Measurements from ENCODE around the gene SAA1. TPM values are rescaled to one million over a fixed set of nuclear protein-coding genes. Genes with fewer than 3 reads are reported as not detected.

SAA1 gene
- total RNA-seq, 3 donors from 2014 or later, result 4.3 to 6.1 (median 5.6) TPM

DNA sequence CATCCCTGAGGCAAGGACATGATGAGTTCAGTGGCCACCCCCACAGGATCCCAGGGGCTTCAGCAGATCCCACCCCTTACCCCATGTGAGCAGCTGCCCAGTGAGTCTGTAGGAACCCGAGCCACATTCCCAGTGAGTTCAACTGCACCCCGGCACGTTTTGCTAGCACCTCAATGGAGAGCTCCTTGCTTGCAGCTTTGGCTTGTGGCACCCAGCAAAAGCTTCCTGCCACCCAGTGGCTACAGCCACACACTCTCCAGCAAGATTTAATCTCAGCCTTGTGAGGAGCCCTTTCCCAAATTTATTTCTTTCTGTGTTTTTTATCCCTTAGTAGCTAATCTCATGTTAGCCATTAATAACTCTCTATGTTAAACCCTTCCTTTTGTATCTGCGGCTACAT, 4.0 kb downstream of the SAA1 start:
- Mint-ChIP-seq H3K4me3 (no peak overlapping the region), H3K36me3 (ENCODE audit: insufficient read depth) (no peaks in the 10 kb centered on the region), H3K27me3 (ENCODE audit: low read depth) (no peaks in the 10 kb centered on the region), H3K4me1 (ENCODE audit: low read depth) (peaks cover 3% of the 10 kb centered on the region), H3K9me3 (no peaks in the 10 kb centered on the region)
- no peak for ATAC-seq
- DNase-seq, result no peak

DNA sequence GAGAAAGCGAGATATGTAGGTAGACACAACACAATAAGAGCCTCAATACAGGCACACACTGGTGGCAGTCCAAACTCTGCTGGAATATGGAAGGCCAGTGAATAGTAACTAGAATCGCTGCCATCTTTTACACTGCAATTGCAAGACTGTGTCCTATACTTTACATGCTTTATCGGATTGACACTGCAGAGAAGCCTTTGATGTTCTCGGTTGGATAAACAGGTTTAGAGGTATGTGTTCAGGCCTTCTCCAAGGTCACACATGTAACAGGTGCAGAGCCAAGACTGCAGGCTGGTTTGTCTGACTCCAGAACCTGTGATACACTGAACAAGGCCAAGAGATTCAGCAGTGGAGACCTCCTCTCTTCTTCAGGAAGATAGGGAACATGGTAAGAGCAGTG, 5.1 kb downstream of the SAA1 start:
- peaks cover 2% of the 10 kb centered on the region for H3K36me3 Mint-ChIP-seq (ENCODE audit: insufficient read depth)
- no peaks in the 10 kb centered on the region for H3K27me3 Mint-ChIP-seq (ENCODE audit: low read depth)
- no peaks in the 10 kb centered on the region for H3K9me3 Mint-ChIP-seq
- no peak overlapping the region for H3K4me3 Mint-ChIP-seq
- ATAC-seq, result no peak
- peaks cover 3% of the 10 kb centered on the region for H3K4me1 Mint-ChIP-seq (ENCODE audit: low read depth)
- DNase-seq, result no peak

DNA sequence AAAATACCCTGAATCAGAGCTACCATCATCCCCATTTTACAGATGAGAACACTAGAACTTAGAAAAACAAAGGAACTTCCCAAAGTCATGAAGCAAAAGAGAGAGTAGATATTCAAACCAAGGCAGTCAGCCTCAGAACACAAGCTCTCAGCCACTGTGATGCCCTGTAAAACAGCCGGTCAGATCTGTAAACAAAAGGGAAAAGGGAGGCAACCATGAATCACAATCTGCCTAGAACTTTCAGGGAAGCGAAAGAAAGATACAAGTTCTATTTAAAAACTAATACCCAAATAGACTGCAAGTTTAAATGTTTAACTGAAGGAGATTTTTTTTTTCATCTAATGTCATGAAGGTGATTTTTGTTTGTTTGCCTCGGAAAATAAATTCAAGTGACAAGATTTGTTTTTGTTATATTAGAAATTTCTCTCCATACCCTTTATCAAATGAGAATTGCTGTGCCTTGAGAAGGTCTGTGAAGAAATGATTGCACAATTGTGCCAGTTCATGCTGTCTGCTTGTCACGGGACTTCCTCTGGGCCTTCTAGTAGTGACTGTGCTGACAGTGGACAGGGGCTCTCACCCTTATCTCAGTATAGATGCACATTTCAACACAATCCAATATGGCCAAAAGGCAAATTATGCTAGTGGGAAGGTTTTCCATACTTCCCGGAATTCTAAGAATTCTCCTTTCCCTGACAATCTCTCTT, 11.7 kb downstream of the SAA1 start:
- no peak overlapping the region for H3K4me3 Mint-ChIP-seq
- ATAC-seq (no peak), DNase-seq (no peak)
- no peaks in the 10 kb centered on the region for H3K9me3 Mint-ChIP-seq
- no peaks in the 10 kb centered on the region for H3K27me3 Mint-ChIP-seq (ENCODE audit: low read depth)
- peaks cover 30% of the 10 kb centered on the region for H3K36me3 Mint-ChIP-seq (ENCODE audit: insufficient read depth)
- H3K4me1 Mint-ChIP-seq (ENCODE audit: low read depth), result peaks cover 15% of the 10 kb centered on the region

DNA sequence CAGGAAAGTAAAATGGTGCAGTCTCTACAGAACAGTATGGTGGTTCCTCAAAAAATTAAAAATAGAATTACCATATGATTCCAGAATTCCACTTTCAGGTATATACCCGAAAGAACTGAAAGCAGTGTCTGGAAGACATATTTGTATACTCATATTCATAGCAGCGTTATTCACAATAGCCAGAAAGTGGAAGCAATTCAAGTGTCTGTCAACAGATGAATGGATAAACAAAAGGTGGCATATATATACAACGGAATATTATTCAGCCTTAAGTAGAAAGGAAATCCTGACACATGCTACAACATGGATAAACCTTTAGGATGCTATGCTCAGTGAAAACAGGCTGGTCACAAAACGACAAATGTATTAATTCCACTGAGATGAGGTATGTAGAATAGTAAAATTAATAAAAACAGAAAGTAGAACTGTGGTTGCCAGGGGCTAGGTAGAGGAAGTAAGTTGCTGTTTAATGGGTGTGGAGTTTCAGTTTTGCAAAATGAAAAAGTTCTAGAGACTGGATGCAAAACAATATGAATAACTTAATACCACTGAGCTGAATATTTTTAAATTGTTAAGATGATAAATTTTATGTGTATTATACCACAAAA, 14.5 kb downstream of the SAA1 start:
- ATAC-seq (no peak), DNase-seq (no peak)
- peaks cover 15% of the 10 kb centered on the region for H3K4me1 Mint-ChIP-seq (ENCODE audit: low read depth)
- peak overlapping the region; percentile 43 for H3K4me3 Mint-ChIP-seq
- H3K9me3 Mint-ChIP-seq, result no peaks in the 10 kb centered on the region
- no peaks in the 10 kb centered on the region for H3K27me3 Mint-ChIP-seq (ENCODE audit: low read depth)
- peaks cover 39% of the 10 kb centered on the region for H3K36me3 Mint-ChIP-seq (ENCODE audit: insufficient read depth)

DNA sequence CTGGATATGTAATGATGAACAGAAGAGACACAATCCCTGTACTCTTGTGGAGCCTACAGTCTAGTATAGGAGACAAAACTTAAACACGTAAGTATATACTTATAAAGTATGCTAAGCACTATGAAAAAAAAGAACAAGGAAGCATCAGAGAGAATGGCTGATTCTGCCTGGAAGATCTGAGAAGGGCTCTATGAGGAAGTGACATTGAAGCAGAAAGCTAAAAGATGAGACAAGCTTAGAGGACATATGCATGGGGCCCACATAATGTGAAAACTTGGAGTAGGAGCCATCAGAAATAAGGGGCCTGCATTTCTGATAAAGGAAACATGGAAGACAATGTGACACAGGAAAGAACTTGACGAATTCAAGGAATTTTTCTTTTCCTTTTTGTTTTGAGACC, 16.6 kb downstream of the SAA1 start:
- Mint-ChIP-seq H3K4me3 (no peak overlapping the region), H3K9me3 (no peaks in the 10 kb centered on the region), H3K27me3 (ENCODE audit: low read depth) (no peaks in the 10 kb centered on the region), H3K36me3 (ENCODE audit: insufficient read depth) (peaks cover 53% of the 10 kb centered on the region), H3K4me1 (ENCODE audit: low read depth) (peaks cover 15% of the 10 kb centered on the region)
- no peak for DNase-seq
- no peak for ATAC-seq

DNA sequence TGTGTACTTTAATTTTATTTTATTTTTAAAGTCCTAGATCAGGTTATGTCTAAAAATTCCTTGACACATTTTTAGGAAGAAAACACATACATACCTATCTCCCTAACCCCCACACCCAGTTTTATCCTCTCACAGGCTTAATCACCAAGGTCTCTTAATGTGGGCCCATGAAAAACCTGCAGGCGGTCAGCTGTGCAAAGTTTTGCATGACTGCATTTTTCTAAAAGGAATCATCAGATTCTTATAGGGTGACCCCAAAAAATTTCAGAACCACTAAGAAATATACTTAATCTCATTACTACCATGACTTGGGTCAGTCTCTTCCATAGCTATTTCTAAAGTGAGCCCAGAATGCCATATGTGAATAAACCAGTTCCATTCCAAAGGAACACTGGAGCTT, 19.8 kb downstream of the SAA1 start:
- Mint-ChIP-seq H3K4me3 (no peak overlapping the region), H3K27me3 (ENCODE audit: low read depth) (no peaks in the 10 kb centered on the region), H3K4me1 (ENCODE audit: low read depth) (peaks cover 4% of the 10 kb centered on the region), H3K36me3 (ENCODE audit: insufficient read depth) (peaks cover 55% of the 10 kb centered on the region), H3K9me3 (no peaks in the 10 kb centered on the region)
- ATAC-seq (no peak), DNase-seq (no peak)

DNA sequence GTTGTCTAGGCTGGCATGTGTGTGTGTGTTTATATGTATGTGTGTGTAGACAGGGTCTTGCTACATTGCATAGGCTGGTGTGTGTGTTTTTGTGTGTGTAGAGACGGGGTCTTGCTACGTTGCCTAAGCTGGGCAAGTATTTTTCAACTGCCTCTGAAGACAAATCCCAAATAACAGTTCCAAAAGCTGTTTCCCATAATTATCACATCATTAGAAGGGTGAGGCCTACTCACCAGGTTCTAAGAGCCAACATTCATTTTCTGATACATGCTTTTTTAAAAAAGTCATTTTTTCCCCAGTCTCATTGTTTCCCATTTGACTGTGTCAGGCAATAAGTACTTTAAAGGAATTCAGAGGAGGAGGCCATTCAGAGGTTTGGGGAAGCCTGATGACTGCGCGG, 22.8 kb downstream of the SAA1 start:
- Mint-ChIP-seq H3K4me1 (ENCODE audit: low read depth) (no peaks in the 10 kb centered on the region), H3K9me3 (no peaks in the 10 kb centered on the region), H3K36me3 (ENCODE audit: insufficient read depth) (peaks cover 54% of the 10 kb centered on the region), H3K27me3 (ENCODE audit: low read depth) (no peaks in the 10 kb centered on the region), H3K4me3 (no peak overlapping the region)
- DNase-seq (no peak), ATAC-seq (no peak)

DNA sequence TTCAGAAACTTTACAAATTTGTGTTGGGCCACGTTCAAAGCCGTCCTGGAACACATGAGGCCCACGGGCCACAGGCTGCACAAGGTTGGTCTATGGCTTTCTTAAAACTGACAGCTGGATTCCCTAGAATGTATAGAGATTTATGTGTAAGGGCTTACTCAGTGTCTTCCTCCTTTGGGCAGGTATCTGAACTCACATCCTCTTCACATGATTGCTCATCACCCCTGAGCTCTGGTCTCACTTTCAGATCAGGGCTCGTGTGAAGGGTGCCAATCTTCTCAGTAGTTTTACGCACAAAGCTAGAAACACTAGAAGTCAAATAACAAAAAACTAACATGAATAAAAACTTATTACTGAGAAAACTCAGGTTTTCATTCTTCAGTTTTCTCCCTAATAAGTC, 28.8 kb downstream of the SAA1 start:
- no peaks in the 10 kb centered on the region for H3K27me3 Mint-ChIP-seq (ENCODE audit: low read depth)
- H3K36me3 Mint-ChIP-seq (ENCODE audit: insufficient read depth), result peaks cover 64% of the 10 kb centered on the region
- DNase-seq (no peak), ATAC-seq (no peak)
- no peak overlapping the region for H3K4me3 Mint-ChIP-seq
- H3K4me1 Mint-ChIP-seq (ENCODE audit: low read depth), result no peaks in the 10 kb centered on the region
- H3K9me3 Mint-ChIP-seq, result no peaks in the 10 kb centered on the region

DNA sequence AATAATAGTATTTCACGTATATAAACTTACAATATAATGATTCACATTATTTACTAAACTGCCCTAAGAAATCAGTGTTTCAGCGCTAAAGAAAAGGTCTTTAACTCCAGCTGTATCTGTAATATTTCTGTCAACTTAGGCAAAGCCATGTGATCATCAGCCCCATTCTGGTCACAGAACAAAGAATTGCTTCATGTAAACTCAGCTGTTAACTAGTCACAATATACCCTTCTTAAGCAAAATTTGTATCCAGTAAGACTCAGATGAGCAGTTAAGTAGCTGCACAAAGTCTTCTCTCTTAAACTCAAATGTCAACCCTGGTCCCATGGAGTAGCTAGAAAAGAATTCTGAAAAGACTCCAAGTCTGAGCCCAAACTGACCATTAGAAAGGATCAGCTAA, 29.3 kb downstream of the SAA1 start:
- H3K9me3 Mint-ChIP-seq, result no peaks in the 10 kb centered on the region
- ATAC-seq (no peak), DNase-seq (no peak)
- H3K4me1 Mint-ChIP-seq (ENCODE audit: low read depth), result no peaks in the 10 kb centered on the region
- H3K36me3 Mint-ChIP-seq (ENCODE audit: insufficient read depth), result peaks cover 60% of the 10 kb centered on the region
- no peaks in the 10 kb centered on the region for H3K27me3 Mint-ChIP-seq (ENCODE audit: low read depth)
- H3K4me3 Mint-ChIP-seq, result no peak overlapping the region

DNA sequence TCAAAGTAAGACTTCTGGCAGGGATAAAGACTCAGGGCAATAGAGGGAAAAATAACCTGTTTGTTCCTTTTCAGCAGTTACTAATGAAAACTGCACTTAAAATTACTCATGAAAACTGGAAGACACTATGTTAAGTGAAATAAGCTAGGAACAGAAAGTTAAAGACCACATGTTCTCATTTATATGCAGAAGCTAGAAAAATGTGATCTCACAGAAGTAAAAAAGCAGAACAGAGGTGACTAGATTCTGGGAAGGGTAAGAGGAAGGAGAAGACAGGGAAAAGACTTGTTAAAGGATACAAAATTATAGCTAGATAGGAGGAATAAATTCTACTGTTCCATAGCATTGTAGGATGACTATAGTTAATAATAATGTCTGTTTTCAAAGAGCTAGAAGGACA, 33.7 kb downstream of the SAA1 start:
- Mint-ChIP-seq H3K4me1 (ENCODE audit: low read depth) (no peaks in the 10 kb centered on the region), H3K4me3 (no peak overlapping the region), H3K27me3 (ENCODE audit: low read depth) (no peaks in the 10 kb centered on the region), H3K9me3 (no peaks in the 10 kb centered on the region), H3K36me3 (ENCODE audit: insufficient read depth) (peaks cover 59% of the 10 kb centered on the region)
- DNase-seq (no peak), ATAC-seq (no peak)

DNA sequence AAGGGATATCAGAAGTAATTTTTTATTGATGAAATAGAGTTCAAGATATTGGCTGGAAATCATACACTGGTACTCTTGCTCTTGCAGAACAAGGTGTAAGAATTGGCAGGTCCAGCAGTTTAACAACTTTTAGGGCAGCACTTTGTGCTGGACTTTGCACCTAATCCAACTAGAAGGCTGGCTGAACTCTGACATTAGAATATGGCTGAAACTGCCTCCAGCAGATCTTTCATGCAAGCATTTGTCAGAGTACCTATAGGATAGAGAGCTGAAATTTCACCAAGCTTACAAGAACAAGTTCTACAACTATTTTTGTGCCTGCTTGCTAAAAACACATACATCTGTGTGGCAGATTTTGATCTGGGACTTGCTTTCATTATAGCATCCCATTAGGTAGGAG, 38.7 kb downstream of the SAA1 start:
- ATAC-seq (no peak), DNase-seq (no peak)
- Mint-ChIP-seq H3K36me3 (ENCODE audit: insufficient read depth) (peaks cover 45% of the 10 kb centered on the region), H3K27me3 (ENCODE audit: low read depth) (no peaks in the 10 kb centered on the region), H3K4me3 (no peak overlapping the region), H3K4me1 (ENCODE audit: low read depth) (no peaks in the 10 kb centered on the region), H3K9me3 (no peaks in the 10 kb centered on the region)

DNA sequence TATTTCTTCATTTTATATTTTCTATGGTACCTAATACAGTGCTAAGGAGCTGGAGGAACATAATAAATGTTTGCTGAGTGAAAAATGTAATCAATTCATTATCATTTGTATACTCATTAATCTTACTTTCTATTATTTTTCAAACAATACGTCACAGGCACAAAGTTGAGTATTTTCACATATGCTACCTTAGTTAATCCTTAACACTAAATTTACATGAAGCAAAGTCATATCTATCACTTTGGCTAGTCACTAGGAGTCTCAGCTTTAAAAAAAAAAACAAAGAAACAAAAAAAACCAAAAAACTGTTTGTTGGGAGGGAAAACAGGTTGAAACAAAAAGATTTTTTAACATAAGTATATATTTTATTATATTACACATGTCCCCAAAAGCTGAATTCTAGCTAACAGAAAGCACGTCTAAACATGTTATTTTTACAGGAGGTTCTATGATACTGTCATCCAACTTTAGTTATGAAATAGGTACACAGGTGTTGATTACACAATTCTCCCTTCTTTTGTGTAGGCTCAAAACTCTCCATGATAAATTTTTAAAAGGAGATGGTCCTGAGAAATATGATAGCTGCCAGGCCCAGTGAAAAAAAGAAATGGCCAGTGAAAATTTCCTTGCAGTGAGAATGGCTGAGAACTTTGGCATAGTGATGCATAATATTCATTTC, 41.5 kb downstream of the SAA1 start:
- H3K27me3 Mint-ChIP-seq (ENCODE audit: low read depth), result no peaks in the 10 kb centered on the region
- ATAC-seq, result no peak

DNA sequence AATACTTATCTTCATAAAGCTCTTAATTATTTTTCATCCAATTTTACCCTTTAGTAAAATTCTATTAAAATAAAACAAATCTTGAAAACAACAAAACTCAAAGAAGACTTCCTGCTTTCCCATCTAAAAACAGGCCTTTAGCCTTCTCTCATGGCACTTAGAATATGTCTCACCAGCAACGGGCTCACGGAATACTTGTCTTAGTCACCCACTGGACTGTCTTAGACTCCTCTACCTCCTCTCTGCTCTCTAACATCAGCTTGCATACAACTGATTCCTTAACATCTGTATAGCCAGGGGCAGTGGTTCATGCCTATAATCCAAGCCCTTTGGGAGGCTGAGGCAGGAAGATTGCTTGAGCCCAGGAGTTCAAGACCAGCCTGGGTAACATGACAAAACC, 42.2 kb downstream of the SAA1 start:
- H3K27me3 Mint-ChIP-seq (ENCODE audit: low read depth), result no peaks in the 10 kb centered on the region
- peaks cover 4% of the 10 kb centered on the region for H3K4me1 Mint-ChIP-seq (ENCODE audit: low read depth)
- H3K4me3 Mint-ChIP-seq, result no peak overlapping the region
- peaks cover 46% of the 10 kb centered on the region for H3K36me3 Mint-ChIP-seq (ENCODE audit: insufficient read depth)
- ATAC-seq (no peak), DNase-seq (no peak)
- no peaks in the 10 kb centered on the region for H3K9me3 Mint-ChIP-seq

More for the DNA sequence above, 41.5 kb downstream of the SAA1 start:
- Mint-ChIP-seq H3K4me1 (ENCODE audit: low read depth) (peaks cover 2% of the 10 kb centered on the region), H3K9me3 (no peaks in the 10 kb centered on the region), H3K4me3 (no peak overlapping the region), H3K36me3 (ENCODE audit: insufficient read depth) (peaks cover 50% of the 10 kb centered on the region)
- no peak for DNase-seq

DNA sequence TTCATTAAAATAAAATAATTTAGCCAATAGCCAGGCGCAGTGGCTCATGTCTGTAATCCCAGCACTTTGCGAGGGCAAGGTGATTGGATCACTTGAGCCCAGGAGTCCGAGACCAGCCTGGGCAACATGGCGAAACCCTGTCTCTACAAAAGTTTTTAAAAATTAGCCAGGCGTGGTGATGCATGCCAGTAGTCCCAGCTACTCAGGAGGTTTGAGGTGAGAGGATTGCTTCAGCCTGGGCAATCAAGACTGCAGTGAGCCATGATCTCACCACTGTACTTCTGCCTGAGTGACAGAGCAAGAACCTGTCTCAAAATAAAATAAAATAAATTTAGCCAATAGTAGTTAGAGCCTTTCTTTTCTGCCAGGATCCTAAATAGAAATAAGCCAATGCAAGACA, 43.6 kb downstream of the SAA1 start:
- peaks cover 38% of the 10 kb centered on the region for H3K36me3 Mint-ChIP-seq (ENCODE audit: insufficient read depth)
- no peaks in the 10 kb centered on the region for H3K9me3 Mint-ChIP-seq
- DNase-seq (no peak), ATAC-seq (no peak)
- H3K4me3 Mint-ChIP-seq, result no peak overlapping the region
- H3K4me1 Mint-ChIP-seq (ENCODE audit: low read depth), result peaks cover 4% of the 10 kb centered on the region
- H3K27me3 Mint-ChIP-seq (ENCODE audit: low read depth), result no peaks in the 10 kb centered on the region

DNA sequence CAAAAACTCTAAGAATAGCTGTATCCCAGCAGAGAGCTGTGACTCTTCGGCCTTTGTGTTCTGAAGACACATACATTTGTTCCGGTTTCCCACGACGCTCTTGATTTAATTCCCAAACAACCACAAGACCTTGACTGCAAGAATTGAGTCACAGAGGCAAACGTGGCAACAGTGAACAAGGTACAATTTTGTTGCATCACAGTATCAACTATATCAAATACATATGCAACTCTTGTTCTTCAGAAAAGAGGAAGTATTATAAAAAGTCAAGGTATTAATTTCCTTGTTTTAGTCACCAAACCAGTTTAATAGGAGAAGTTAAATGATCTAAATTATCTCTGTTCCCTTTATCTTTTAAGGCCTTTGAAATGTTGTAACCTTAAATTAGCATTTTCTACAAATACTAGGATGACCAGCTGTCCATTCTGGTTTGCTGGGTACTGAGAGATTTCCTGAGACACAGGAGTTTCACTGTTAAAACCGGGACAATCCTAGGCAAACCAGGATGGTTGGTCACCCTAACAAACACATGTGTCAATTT, 44.8 kb downstream of the SAA1 start:
- Mint-ChIP-seq H3K27me3 (ENCODE audit: low read depth) (no peaks in the 10 kb centered on the region), H3K36me3 (ENCODE audit: insufficient read depth) (peaks cover 37% of the 10 kb centered on the region), H3K9me3 (no peaks in the 10 kb centered on the region), H3K4me3 (no peak overlapping the region), H3K4me1 (ENCODE audit: low read depth) (peaks cover 4% of the 10 kb centered on the region)
- ATAC-seq, result no peak
- no peak for DNase-seq
